H1 (cell line): ENCODE data around the gene MBNL2. TPM values are rescaled to one million over a fixed set of nuclear protein-coding genes. Genes with fewer than 3 reads are reported as not detected.

Experiments
- CTCF ChIA-PET: fragments of 300-600 bp; sonication (Branson Sonifier 250); formaldehyde crosslinking; loops from one replicate; lab custom pipeline; 2021; ENCODE audit not compliant: partially characterized antibody; lab: Charles Lee
- POLR2A ChIA-PET: fragments of 300-600 bp; sonication (Branson Sonifier 250); formaldehyde crosslinking; loops from one replicate; lab custom pipeline; 2021; ENCODE audit warnings: inconsistent platforms; ENCODE audit not compliant: partially characterized antibody; lab: Charles Lee
- DNase-seq, 2 experiments: peaks; one replicate each; pipeline versions ENCODE4 v3.0.0 to v3.0.0-alpha.2; 2010 to 2022; ENCODE audit warnings: low spot score in 2 of 2, low read depth in 1 of 2, mixed read lengths in 1 of 2
- FAIRE-seq: peaks from 2 replicates; lab custom pipeline; 2011; peaks lifted over from hg19 to GRCh38; lab: Jason Lieb, UNC
- H2AFZ ChIP-seq: 2 replicates; pipeline ENCODE4 v1.8.1; 2012; ENCODE audit warnings: low read length, inconsistent platforms
- H2AK5ac ChIP-seq: 2 replicates; pipeline ENCODE4 v1.6.1; 2013; ENCODE audit warnings: low read depth, low read length
- H2BK120ac ChIP-seq: replicated peaks from 2 replicates; pipeline ENCODE3; 2013; ENCODE audit warnings: low read depth, low read length, inconsistent platforms
- H2BK12ac ChIP-seq: 2 replicates; pipeline ENCODE4 v1.6.1; 2013; ENCODE audit warnings: low read depth, low read length
- H2BK15ac ChIP-seq: 2 replicates; pipeline ENCODE4 v1.6.1; 2013; ENCODE audit warnings: low read length
- H2BK20ac ChIP-seq: 2 replicates; pipeline ENCODE4 v1.6.1; 2013; ENCODE audit warnings: low read length
- H2BK5ac ChIP-seq: 2 replicates; pipeline ENCODE4 v1.6.1; 2013; ENCODE audit warnings: low read depth, low read length
- H3K14ac ChIP-seq: 2 replicates; pipeline ENCODE4 v1.6.1; 2013; ENCODE audit warnings: inconsistent platforms; ENCODE audit not compliant: insufficient read length
- H3K18ac ChIP-seq: 2 replicates; pipeline ENCODE4 v1.6.1; 2013; ENCODE audit warnings: low read length; ENCODE audit errors: extremely low read depth
- H3K23ac ChIP-seq: 2 replicates; pipeline ENCODE4 v1.6.1; 2013; ENCODE audit warnings: inconsistent platforms; ENCODE audit not compliant: insufficient read length
- H3K23me2 ChIP-seq: 2 replicates; pipeline ENCODE4 v1.6.1; 2013; ENCODE audit warnings: low read depth, low read length
- H3K27ac ChIP-seq: 2 replicates; pipeline ENCODE4 v1.6.1; 2011; ENCODE audit warnings: low read depth, low read length, inconsistent platforms
- H3K27me3 ChIP-seq, 4 experiments: replicated peaks in 1 of 4; 1 replicate in 1 of 4; 2 replicates in 3 of 4; pipeline versions ENCODE4 v1.6.1 to v1.8.1; 2011 to 2013; ENCODE audit warnings: low read length in 3 of 4, mild to moderate bottlenecking in 3 of 4, inconsistent platforms in 2 of 4, mixed read lengths in 2 of 4, moderate library complexity in 1 of 4; ENCODE audit not compliant: control insufficient read depth in 3 of 4, insufficient read depth in 3 of 4; ENCODE audit errors: extremely low read depth in 1 of 4
- H3K36me3 ChIP-seq, 4 experiments: 2 replicates each; pipeline versions ENCODE4 v1.6.1 to v1.8.1; 2011 to 2013; ENCODE audit warnings: mild to moderate bottlenecking in 4 of 4, low read length in 3 of 4, moderate library complexity in 2 of 4, control low read depth in 1 of 4, inconsistent platforms in 1 of 4; ENCODE audit not compliant: insufficient read depth in 4 of 4, control insufficient read depth in 2 of 4
- H3K4ac ChIP-seq: replicated peaks from 2 replicates; pipeline ENCODE3; 2013; ENCODE audit warnings: low read length, low read depth, mixed read lengths, inconsistent platforms; ENCODE audit not compliant: insufficient read length
- H3K4me1 ChIP-seq, 4 experiments: replicated peaks in 1 of 4; 1 replicate in 1 of 4; 2 replicates in 3 of 4; pipeline versions ENCODE4 v1.6.1 to v1.8.1; 2011 to 2013; ENCODE audit warnings: low read length in 3 of 4, inconsistent platforms in 2 of 4, mixed read lengths in 1 of 4; ENCODE audit not compliant: insufficient read depth in 4 of 4, control insufficient read depth in 3 of 4
- H3K4me2 ChIP-seq, 2 experiments: 2 replicates each; pipeline versions ENCODE4 v1.6.1 to v1.8.1; 2011 to 2013; ENCODE audit warnings: low read depth in 2 of 2, low read length in 2 of 2, control low read depth in 1 of 2, inconsistent platforms in 1 of 2, mild to moderate bottlenecking in 1 of 2; ENCODE audit not compliant: insufficient read depth in 1 of 2
- H3K4me3 ChIP-seq, 4 experiments: fragments of 200-600, 300-600 bp in 1 of 4; sonication (generic), shearing (Covaris generic), sonication (Bioruptor Twin) in 1 of 4; 2 replicates each; pipeline versions ENCODE4 v1.5.1 to v1.8.1; 2011 to 2016; ENCODE audit warnings: low read length in 4 of 4, low read depth in 3 of 4, control low read depth in 2 of 4, inconsistent platforms in 2 of 4, mild to moderate bottlenecking in 2 of 4, mixed read lengths in 1 of 4, moderate library complexity in 1 of 4; ENCODE audit not compliant: insufficient read depth in 2 of 4; ENCODE audit errors: extremely low read depth in 1 of 4
- H3K56ac ChIP-seq: replicated peaks from 2 replicates; pipeline ENCODE3; 2013; ENCODE audit warnings: low read depth, mild to moderate bottlenecking, mixed read lengths, low read length, inconsistent platforms; ENCODE audit not compliant: insufficient read length
- H3K79me1 ChIP-seq: 2 replicates; pipeline ENCODE4 v1.6.1; 2013; ENCODE audit warnings: low read depth, low read length, control low read depth
- H3K79me2 ChIP-seq, 2 experiments: 2 replicates each; pipeline versions ENCODE4 v1.6.1 to v1.8.1; 2012 to 2013; ENCODE audit warnings: low read length in 2 of 2, mild to moderate bottlenecking in 2 of 2, inconsistent platforms in 1 of 2; ENCODE audit not compliant: insufficient read depth in 2 of 2, control insufficient read depth in 1 of 2
- H3K9ac ChIP-seq, 4 experiments: replicated peaks in 1 of 4; 1 replicate in 1 of 4; 2 replicates in 3 of 4; pipeline versions ENCODE4 v1.6.1 to v1.8.1; 2011 to 2013; ENCODE audit warnings: low read depth in 3 of 4, low read length in 3 of 4, control low read depth in 2 of 4, mild to moderate bottlenecking in 2 of 4, moderate library complexity in 2 of 4, inconsistent platforms in 1 of 4; ENCODE audit errors: extremely low read depth in 1 of 4
- H3K9me3 ChIP-seq, 2 experiments: 2 replicates each; pipeline versions ENCODE4 v1.6.1 to v1.8.1; 2012 to 2013; ENCODE audit warnings: mild to moderate bottlenecking in 2 of 2, moderate library complexity in 2 of 2, control low read depth in 1 of 2, inconsistent platforms in 1 of 2, low read depth in 1 of 2, low read length in 1 of 2, mixed read lengths in 1 of 2; ENCODE audit not compliant: insufficient read depth in 2 of 2
- H4K20me1 ChIP-seq, 2 experiments: replicated peaks in 1 of 2; 2 replicates each; pipeline versions ENCODE3 to v1.8.1; 2011 to 2013; ENCODE audit warnings: inconsistent platforms in 2 of 2, low read length in 2 of 2, mild to moderate bottlenecking in 1 of 2; ENCODE audit not compliant: insufficient read depth in 2 of 2, control insufficient read depth in 1 of 2
- H4K5ac ChIP-seq: 2 replicates; pipeline ENCODE4 v1.6.1; 2013; ENCODE audit warnings: low read length, low read depth, mixed read lengths, inconsistent platforms; ENCODE audit not compliant: insufficient read length
- H4K8ac ChIP-seq: 2 replicates; pipeline ENCODE4 v1.8.0; 2013; ENCODE audit warnings: mild to moderate bottlenecking, moderate library complexity, low read length, inconsistent platforms; ENCODE audit not compliant: insufficient read depth; ENCODE audit errors: extremely low read depth
- H4K91ac ChIP-seq: replicated peaks from 2 replicates; pipeline ENCODE3; 2013; ENCODE audit warnings: low read length, mixed read lengths, inconsistent platforms; ENCODE audit not compliant: insufficient read length
- CBX5 ChIP-seq: fragments of 300-800, 300-1000 bp; sonication (generic); IDR thresholded peaks from 2 replicates; pipeline ENCODE4 v1.7.1; 2016; ENCODE audit warnings: antibody characterized with exemption, low read length, low read depth
- CBX8 ChIP-seq: fragments of 300-800, 300-1000 bp; sonication (generic); IDR thresholded peaks from 2 replicates; pipeline ENCODE4 v1.7.1; 2016; ENCODE audit warnings: low read depth, low read length, borderline replicate concordance
- CHD2 ChIP-seq: IDR thresholded peaks from 2 replicates; pipeline ENCODE4 v1.6.1; 2012; ENCODE audit warnings: low read length, improper control_type of control experiment
- GTF2F1 ChIP-seq: IDR thresholded peaks from 2 replicates; pipeline ENCODE4 v1.6.1; 2012; ENCODE audit warnings: low read depth, low read length, improper control_type of control experiment, borderline replicate concordance
- JUN ChIP-seq: IDR thresholded peaks from 2 replicates; pipeline ENCODE4 v1.6.1; 2011; ENCODE audit warnings: low read depth, mild to moderate bottlenecking, improper control_type of control experiment, low read length
- POLR2A ChIP-seq, 2 experiments: IDR thresholded peaks; 1 replicate in 1 of 2; 2 replicates in 1 of 2; pipeline ENCODE4 v1.6.1; 2011; ENCODE audit warnings: low read depth in 2 of 2, low read length in 2 of 2, mild to moderate bottlenecking in 2 of 2; ENCODE audit errors: control extremely low read depth in 1 of 2
- SIN3A ChIP-seq, 2 experiments: IDR thresholded peaks in 1 of 2; conservative IDR thresholded peaks in 1 of 2; 2 replicates each; pipeline ENCODE4 v1.6.1; 2011 to 2012; ENCODE audit warnings: low read length in 2 of 2, improper control_type of control experiment in 1 of 2, low read depth in 1 of 2, mild to moderate bottlenecking in 1 of 2
- TAF1 ChIP-seq: IDR thresholded peaks from 2 replicates; pipeline ENCODE4 v1.6.1; 2011; ENCODE audit warnings: mild to moderate bottlenecking, low read depth, low read length
- TAF7 ChIP-seq: optimal IDR thresholded peaks from 2 replicates; pipeline ENCODE3; 2011; ENCODE audit warnings: low read depth, mild to moderate bottlenecking, inconsistent platforms, low read length, moderate library complexity, borderline replicate concordance
- WGBS, 2 experiments: shearing (Covaris generic) in 1 of 2; methylation state at CpG; one replicate each; pipeline versions ENCODE4 v1.1.6 to v1.1.7; 2013 to 2015; ENCODE audit warnings: low lambda C conversion rate in 2 of 2, mixed read lengths in 2 of 2, inconsistent platforms in 1 of 2, low coverage in 1 of 2, missing lambda C conversion rate in 1 of 2; ENCODE audit not compliant: insufficient replicate concordance in 2 of 2, insufficient coverage in 1 of 2, insufficient read length in 1 of 2; ENCODE audit errors: extremely low coverage in 1 of 2, missing lambda C conversion rate in 1 of 2; 5-methylcytosine and 5-hydroxymethylcytosine counted together
- polyA plus RNA-seq, 7 experiments: library from polyadenylated mRNA; depleted of rRNA in 3 of 7; stranded (reverse) in 5 of 7; unstranded in 2 of 7; fragments of >200 nt in 5 of 7; fragments of 200-250 nt in 2 of 7; gene quantifications; 1 replicate in 5 of 7; 2 replicates in 1 of 7; 4 replicates in 1 of 7; pipeline versions ENCODE4 v1.2.1 to v1.2.3, GENCODE V29; 2011 to 2013; ENCODE audit warnings: missing spikeins in 2 of 7, mixed read lengths in 2 of 7
- total RNA-seq: library from RNA; stranded (reverse); fragmentation: NEBNext Ultra II Directional; extraction: Animal tissue kit (Norgen Biotek cat#: 25700); gene quantifications from 2 replicates; pipeline ENCODE4 v1.2.1, GENCODE V29; 2021
- TF ChIP-seq, protein P1 (sequence below): IDR thresholded peaks from 2 replicates; pipeline ENCODE4 v1.6.1; 2012; ENCODE audit warnings: inconsistent platforms

Gene MBNL2
- total and polyA plus RNA-seq, 2 of the 8 experiments (the other 6 are each of a cell fraction or from before 2014, with no cell fraction given) = 1.0 to 2.6 TPM

GRCh38 chr13:97273341-97273831 lies 51.3 kb downstream of the MBNL2 start:
- Histone ChIP-seq H3K4ac (no peak overlapping the region), H3K79me1 (no peaks in the 10 kb centered on the region), H2AFZ (no peak overlapping the region), H4K5ac (no peak overlapping the region), H2BK120ac (no peak overlapping the region), H3K79me2 (no peaks in the 10 kb centered on the region), H3K4me1 (peaks cover 2 to 14% (median 3%) of the 10 kb centered on the region in 4 experiments; a peak in 5 of 7 replicates), H3K27ac (no peak overlapping the region), H2BK12ac (peak overlapping the region; percentile 44), H3K27me3 (no peaks in the 10 kb centered on the region; a peak in 1 of 7 replicates), H4K20me1 (no peaks in the 10 kb centered on the region), H3K23ac (no peak overlapping the region), H3K18ac (no peak overlapping the region), H2BK20ac (peak overlapping the region; percentile 75; the same call in 1 of the 2 replicates), H2BK5ac (no peak overlapping the region), H3K56ac (no peak overlapping the region), H2AK5ac (no peak overlapping the region), H3K14ac (no peak overlapping the region), H3K9ac (no peak overlapping the region), H2BK15ac (no peak overlapping the region), H4K91ac (no peak overlapping the region), H4K8ac (no peak overlapping the region), H3K4me2 (no peak overlapping the region), H3K23me2 (no peaks in the 10 kb centered on the region), H3K9me3 (no peaks in the 10 kb centered on the region), H3K36me3 (no peaks in the 10 kb centered on the region), H3K4me3 (no peak overlapping the region)
- no peak for FAIRE-seq
- TF ChIP-seq CBX8 = no peak
- TF ChIP-seq, protein P1, sequence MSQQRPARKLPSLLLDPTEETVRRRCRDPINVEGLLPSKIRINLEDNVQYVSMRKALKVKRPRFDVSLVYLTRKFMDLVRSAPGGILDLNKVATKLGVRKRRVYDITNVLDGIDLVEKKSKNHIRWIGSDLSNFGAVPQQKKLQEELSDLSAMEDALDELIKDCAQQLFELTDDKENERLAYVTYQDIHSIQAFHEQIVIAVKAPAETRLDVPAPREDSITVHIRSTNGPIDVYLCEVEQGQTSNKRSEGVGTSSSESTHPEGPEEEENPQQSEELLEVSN = no peak
- no peak for TF ChIP-seq POLR2A (IDR thresholded peaks at IDR 0.05; ENCODE audit: control extremely low read depth in 1 of 2, low read depth in 2 of 2, low read length in 2 of 2)
- TF ChIP-seq TAF7 = no peak
- no peak for TF ChIP-seq CHD2
- no peak for TF ChIP-seq SIN3A (conservative IDR thresholded peaks at IDR 0.05 in 1 of 2, IDR thresholded peaks at IDR 0.05 in 1 of 2; ENCODE audit: low read depth in 1 of 2, low read length in 2 of 2)
- no peak for TF ChIP-seq TAF1
- no peak for TF ChIP-seq JUN
- no peak for TF ChIP-seq GTF2F1
- no peak for TF ChIP-seq CBX5
- CTCF ChIA-PET = interaction anchor here (0.9 to 1.7 kb wide), 2 partner anchors 58 to 163 kb away, joined by 3 to 5 read pairs; no protein-coding TSS in a partner anchor
- 95% methylated on average over 5 of the region's 5 CpGs; no CpG with 5 or more reads in 1 of the 2 experiments for WGBS, 2 experiments
- no peak for DNase-seq
- POLR2A ChIA-PET = no interaction called here
